Measurements from ENCODE around the gene FARS2. TPM values are rescaled to one million over a fixed set of nuclear protein-coding genes. Genes with fewer than 3 reads are reported as not detected.

Gene FARS2
- total and polyA plus RNA-seq, 12 donors, result 7.6 to 22.4 (median 20.8) TPM

- Histone ChIP-seq H3K4me3 (no peak overlapping the region), H3K27me3 (no peaks in the 10 kb centered on the region), H3K9me3 (no peaks in the 10 kb centered on the region), H3K4me1 (peaks cover 0 to 3% (median 0%) of the 10 kb centered on the region in 9 donors), H3K36me3 (no peaks in the 10 kb centered on the region), H3K27ac (no peak overlapping the region)
- intact Hi-C loops (cut with DNase I), result no loop called here
- DNase-seq, result no peak
- no peak for ATAC-seq
- WGBS, 2 donors, result 98 to 100% methylated on average over 4 of the region's 4 CpGs
- no peak for TF ChIP-seq CTCF (IDR thresholded peaks at IDR 0.05)
Measured at GRCh38 chr6:5737460-5737859, 476.1 kb downstream of the FARS2 start.

GRCh38 chr6:5738211-5738610 lies 476.9 kb downstream of the FARS2 start:
- peaks cover 0 to 3% (median 0%) of the 10 kb centered on the region in 9 donors for H3K4me1 ChIP-seq
- DNase-seq, result no peak
- H3K36me3 ChIP-seq, result no peaks in the 10 kb centered on the region
- H3K27me3 ChIP-seq, result no peaks in the 10 kb centered on the region
- no peak overlapping the region for H3K27ac ChIP-seq
- intact Hi-C loops (cut with DNase I), result no loop called here
- 91 to 93% methylated on average over 1 of the region's 1 CpG for WGBS, 2 donors
- H3K4me3 ChIP-seq, result no peak overlapping the region
- no peak for ATAC-seq
- TF ChIP-seq CTCF (IDR thresholded peaks at IDR 0.05), result no peak
- no peaks in the 10 kb centered on the region for H3K9me3 ChIP-seq

GRCh38 chr6:5744497-5744896 lies 483.2 kb downstream of the FARS2 start:
- H3K27ac ChIP-seq, result peak overlapping the region in 1 of 10 donors; percentile 47
- intact Hi-C loops (cut with DNase I), result no loop called here

GRCh38 chr6:5745081-5745480 lies 483.8 kb downstream of the FARS2 start:
- ATAC-seq, result no peak
- DNase-seq, result no peak
- intact Hi-C loops (cut with DNase I), result no loop called here
- Histone ChIP-seq H3K9me3 (no peaks in the 10 kb centered on the region), H3K36me3 (no peaks in the 10 kb centered on the region), H3K4me1 (peaks cover 0 to 29% (median 7%) of the 10 kb centered on the region in 9 donors), H3K27ac (no peak overlapping the region), H3K4me3 (no peak overlapping the region), H3K27me3 (no peaks in the 10 kb centered on the region)
- TF ChIP-seq CTCF (IDR thresholded peaks at IDR 0.05), result no peak
- 73 to 76% methylated on average over 2 of the region's 2 CpGs for WGBS, 2 donors

More at GRCh38 chr6:5744497-5744896, 483.2 kb downstream of the FARS2 start:
- peaks cover 0 to 29% (median 6%) of the 10 kb centered on the region in 9 donors for H3K4me1 ChIP-seq
- ATAC-seq, result peak in 4 of 8 donors; percentile 17 to 76 (median 38)
- no peaks in the 10 kb centered on the region for H3K9me3 ChIP-seq
- H3K36me3 ChIP-seq, result no peaks in the 10 kb centered on the region
- no peak for TF ChIP-seq CTCF (IDR thresholded peaks at IDR 0.05)
- peak in 1 of 2 donors; percentile 17 for DNase-seq
- H3K27me3 ChIP-seq, result no peaks in the 10 kb centered on the region
- no peak overlapping the region for H3K4me3 ChIP-seq
- 46 to 58% methylated on average over 5 of the region's 5 CpGs for WGBS, 2 donors

Data from heart right ventricle (tissue), 16 donors.